Stimulated activated CD4-positive, alpha-beta T cell treated with anti-CD3 and anti-CD28 coated beads, Interleukin-4, amount 100 ng/mL, for 24 hours (primary cell): ENCODE data around the gene GNA15.

Source experiments
- DNase-seq: peaks from one replicate; pipeline ENCODE4 v3.0.0-alpha.2; 2020

Gene GNA15

DNA sequence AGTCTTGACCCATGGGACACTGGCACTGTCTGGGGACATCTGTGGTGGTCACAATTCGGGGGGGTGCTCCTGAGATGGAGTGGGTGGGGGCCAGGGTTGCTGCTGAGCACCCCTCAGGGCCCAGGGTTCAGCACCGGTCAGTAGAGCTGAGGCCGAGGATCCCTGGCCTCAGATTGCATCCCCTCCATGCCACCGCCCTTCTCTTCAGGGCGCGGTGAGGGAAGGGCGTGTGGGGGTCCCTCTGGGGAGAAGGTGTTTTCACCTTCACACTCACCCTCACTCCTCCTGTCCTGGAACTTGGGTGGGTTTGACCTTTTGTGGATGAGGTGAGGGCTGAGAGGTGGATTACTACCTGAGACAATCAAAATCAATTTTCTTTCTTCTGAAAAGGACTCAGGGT, 28.2 kb upstream of the GNA15 start:
- no peak for DNase-seq

- peak; percentile 77 for DNase-seq
Measured at GRCh38 chr19:3108775-3109174, 27.1 kb upstream of the GNA15 start.

- DNase-seq, result no peak
Measured at GRCh38 chr19:3109491-3109890, 26.3 kb upstream of the GNA15 start.

GRCh38 chr19:3110126-3110825, 25.6 kb upstream of the GNA15 start:
- no peak for DNase-seq

- no peak for DNase-seq
Measured at GRCh38 chr19:3111586-3112247, 24.1 kb upstream of the GNA15 start.

GRCh38 chr19:3112375-3113099, 23.3 kb upstream of the GNA15 start:
- DNase-seq, result no peak

DNA sequence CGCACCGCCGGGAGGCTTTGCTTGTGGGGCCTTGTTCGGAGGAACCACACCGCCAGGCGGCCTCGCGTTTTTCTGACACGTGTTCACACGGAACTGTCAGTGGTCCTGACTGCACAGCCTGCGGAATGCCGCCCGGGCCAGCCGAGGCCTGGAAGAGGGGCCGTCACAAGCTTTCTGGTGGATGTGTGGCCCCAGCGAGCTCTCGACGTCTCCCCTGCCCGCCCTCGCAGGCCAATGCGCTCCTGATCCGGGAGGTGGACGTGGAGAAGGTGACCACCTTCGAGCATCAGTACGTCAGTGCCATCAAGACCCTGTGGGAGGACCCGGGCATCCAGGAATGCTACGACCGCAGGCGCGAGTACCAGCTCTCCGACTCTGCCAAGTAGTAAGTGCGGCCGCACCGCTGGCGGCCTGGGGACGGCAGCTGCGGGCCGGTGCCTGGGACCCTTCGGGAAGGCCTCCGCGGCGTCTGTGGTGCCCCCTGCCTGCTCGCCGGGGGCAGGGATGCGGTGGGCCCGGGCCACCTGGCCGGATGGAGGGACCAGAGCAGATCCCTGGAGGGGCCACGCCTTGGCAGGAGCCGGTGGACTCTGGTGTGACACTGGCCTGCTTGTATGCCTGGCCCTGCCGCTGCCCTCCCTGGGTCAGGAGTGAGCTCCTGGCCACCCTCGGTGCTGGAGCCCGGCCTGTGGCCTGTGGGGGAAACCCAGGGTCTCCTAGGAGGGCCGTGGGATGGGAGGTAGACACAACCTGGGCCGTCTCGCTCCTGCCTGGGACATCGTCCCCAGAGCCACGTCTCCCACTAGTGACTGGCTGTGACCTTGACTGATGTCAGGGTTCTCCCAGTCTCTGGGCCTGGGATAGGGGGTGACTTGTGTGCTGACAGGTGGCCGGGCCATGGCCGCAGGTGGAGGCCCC, 22.5 kb upstream of the GNA15 start:
- DNase-seq, result no peak

DNA sequence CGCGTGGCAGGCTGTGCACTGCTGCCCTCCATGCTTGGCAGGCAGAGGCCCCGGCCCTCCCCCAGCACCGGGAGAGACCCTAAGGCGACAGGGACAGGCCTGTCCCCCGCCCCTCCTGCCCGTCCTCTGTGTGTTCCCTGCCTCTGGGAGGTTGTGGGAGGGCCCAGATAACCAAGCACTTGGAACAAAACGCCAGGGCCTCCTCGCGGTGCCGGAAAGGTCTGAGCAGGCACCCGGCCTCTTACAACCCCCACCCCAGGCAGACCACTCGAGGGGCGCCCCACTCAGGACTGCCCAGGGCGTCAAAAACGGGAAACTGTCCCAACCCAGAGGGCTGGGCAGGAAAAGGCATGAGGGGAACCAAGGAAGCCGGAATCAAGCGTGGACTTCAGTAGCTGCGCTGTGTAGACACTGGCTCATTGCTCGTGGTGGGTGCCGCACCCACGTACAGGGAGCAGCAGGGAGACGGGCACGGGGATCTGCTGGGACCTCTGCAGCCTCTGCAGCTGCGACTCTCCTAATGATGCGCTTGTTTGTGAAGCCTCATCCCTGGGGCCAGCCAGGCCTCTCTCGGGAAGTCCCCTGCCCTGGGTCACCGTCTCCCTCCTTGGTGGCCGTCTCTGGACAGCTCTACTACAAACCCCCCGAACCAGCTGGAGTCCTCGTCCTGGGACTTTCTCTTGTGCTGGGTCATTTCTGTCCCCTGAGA, 21.7 kb upstream of the GNA15 start:
- no peak for DNase-seq

GRCh38 chr19:3114811-3115210, 21.0 kb upstream of the GNA15 start:
- no peak for DNase-seq

GRCh38 chr19:3115411-3115810, 20.4 kb upstream of the GNA15 start:
- no peak for DNase-seq

- no peak for DNase-seq
Measured at GRCh38 chr19:3115916-3116602, 19.8 kb upstream of the GNA15 start.

- DNase-seq, result no peak
Measured at GRCh38 chr19:3116621-3117020, 19.2 kb upstream of the GNA15 start.

DNA sequence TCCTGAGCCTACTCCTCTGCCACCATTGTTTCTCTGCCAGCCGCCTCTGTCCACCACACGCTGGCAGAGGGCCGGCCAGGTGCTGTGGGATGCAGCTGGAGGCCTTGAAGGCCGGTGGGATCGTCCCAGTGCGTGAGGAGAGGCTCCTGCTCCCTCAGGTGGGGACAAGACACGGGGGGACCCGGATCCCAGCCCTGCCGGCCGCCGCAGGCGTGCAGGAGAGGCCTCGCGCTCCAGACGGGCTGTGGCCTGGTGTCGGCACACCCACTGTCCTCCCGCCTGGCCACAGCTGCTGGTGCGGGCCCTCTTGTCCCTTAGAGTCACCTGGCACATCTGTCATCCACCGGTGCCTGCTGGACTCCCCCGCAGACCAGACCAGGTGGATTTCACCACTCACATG, 18.1 kb upstream of the GNA15 start:
- DNase-seq, result no peak

DNA sequence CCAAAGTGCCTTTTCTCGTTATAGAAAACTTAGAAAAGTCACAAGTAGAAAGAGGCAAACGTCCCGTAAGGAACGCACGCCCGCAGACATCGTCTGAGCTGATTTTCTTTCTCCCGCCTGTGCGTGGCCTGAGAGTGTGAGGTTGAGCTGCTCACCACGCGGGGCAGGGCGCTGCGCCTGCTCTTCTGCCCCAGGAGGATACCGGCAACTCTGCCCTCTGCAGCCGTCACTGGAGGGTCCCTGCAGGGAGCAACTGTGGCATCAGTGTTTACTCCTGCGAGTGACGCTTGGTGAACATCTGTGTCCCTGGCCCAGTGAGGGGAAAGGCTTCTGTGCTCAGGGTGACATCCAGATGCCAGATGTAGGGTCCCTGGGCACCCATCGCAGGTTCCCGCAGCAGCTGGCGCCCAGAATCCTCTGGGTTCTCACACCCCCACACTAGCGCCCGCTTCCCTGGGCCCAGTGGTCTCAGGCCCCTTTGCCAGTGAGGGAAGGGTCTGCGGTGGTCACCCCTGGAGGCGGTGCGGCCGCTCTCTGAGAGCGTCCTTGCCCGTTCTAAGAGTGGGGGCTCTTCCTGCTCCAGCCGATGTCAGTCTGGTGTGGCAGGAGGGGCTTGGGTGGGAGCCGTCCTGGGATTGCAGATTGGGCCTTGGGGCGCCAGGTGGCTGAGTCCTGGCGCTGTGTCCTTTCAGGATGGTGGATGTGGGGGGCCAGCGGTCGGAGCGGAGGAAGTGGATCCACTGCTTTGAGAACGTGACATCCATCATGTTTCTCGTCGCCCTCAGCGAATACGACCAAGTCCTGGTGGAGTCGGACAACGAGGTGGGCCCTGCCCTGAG, 17.4 kb upstream of the GNA15 start:
- no peak for DNase-seq

DNA sequence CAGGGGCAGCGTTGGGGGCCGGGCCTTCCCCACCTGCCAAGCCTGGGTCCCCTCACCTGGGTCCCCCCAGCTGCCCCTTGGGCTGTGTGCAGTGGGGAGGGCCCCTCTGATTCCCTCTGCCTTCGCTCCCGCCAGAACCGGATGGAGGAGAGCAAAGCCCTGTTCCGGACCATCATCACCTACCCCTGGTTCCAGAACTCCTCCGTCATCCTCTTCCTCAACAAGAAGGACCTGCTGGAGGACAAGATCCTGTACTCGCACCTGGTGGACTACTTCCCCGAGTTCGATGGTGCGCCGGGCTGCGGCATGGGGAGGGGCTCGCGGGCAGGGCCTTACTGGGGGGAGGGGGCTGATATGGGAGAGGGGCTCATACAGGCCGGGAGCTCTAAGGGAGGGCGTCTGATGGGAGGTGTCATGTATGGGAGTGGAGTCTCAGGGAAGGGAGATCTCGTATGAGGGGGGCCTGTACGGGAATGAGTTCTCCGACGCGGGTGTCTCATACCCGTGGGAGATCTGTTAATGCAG, 16.7 kb upstream of the GNA15 start:
- no peak for DNase-seq

DNA sequence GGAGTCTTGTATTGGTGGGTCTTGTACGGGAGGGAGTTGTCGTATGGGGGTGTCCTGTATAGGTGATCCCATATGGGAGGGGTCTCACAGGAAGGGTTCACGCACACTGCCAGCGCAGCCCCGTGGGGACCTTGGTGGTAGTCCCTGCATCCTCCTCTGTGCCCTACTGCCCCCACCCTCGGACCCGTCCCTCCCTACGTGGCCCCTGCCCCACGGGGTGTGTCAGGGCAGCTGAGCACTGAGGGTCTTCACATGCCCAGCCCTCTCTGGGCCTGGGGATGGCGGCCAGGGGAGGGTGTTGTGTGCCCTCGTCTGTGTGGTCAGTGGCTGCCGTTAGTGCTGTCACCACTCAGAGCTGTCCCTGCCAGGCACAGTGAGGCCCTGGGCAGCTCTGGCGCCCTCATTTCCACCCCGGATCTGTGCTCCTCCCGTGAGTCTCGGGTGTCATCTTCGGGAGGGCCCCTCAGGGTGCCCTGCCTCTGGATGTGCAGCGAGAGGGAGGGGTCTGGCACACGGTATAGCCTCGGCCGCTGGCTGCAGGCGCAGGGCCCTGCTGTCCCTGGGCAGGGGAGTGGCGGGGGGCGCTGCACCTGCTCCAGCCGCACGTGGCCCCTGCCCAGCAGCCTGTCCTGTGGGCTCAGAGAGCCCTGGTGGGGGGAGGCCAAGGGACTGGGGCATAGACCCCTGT, 16.0 kb upstream of the GNA15 start:
- DNase-seq, result no peak

- no peak for DNase-seq
Measured at GRCh38 chr19:3120611-3121276, 15.1 kb upstream of the GNA15 start.

DNA sequence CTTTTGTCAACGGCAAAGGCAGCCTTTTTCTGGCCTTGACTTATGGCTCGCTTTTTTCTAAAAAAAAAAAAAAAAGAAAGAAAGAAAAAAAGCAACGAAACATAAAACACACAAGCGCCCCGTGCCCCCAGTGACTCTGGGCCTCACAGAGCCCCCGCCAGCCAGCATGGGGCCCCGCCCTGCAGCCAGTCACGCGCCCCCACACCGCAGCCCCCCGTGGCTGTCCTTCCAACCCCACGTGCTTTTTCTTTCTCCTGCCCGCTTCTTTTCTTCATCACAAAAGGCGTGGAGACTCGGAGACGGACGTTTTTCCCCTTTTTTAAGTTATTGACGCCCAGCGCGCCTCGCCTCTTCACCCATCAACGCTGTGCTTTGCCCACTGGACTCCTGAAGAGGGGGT, 14.4 kb upstream of the GNA15 start:
- no peak for DNase-seq

DNA sequence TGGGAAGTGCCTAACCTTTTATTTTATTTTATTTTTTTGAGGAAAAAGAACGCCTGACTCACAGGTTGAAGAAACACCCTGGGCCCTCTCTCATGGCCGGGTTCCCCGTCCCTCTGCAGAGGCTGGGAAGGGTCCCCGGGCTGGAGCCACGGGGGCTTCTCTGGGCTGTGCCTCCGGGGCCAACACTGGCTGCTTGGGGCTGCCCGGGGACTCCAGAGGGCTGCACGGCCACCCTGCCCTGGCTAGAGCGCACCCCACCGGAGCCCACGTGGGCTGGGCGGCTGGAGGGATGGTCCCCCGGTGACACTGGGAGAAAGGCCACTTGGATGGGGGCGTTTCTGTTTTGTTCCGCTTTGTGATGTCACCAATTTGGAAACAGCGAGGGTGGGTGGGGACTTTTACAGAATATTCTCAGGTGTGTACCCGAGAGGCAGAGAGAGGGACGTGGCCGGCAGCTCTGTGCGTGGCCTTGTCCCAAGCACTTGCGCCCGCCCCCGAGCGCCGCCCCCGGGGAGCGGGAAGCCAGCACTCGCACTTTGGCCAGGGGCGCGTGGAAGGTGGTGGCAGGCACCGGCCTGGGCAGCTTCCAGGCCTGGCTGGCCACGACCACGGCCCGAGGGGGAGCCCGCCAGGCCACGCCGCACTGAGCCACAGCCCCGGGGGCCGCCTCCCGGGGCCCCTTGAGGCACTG, 13.9 kb upstream of the GNA15 start:
- DNase-seq, result no peak
